ENCODE results near the gene CLEC16A.

The CLEC16A gene

DNA sequence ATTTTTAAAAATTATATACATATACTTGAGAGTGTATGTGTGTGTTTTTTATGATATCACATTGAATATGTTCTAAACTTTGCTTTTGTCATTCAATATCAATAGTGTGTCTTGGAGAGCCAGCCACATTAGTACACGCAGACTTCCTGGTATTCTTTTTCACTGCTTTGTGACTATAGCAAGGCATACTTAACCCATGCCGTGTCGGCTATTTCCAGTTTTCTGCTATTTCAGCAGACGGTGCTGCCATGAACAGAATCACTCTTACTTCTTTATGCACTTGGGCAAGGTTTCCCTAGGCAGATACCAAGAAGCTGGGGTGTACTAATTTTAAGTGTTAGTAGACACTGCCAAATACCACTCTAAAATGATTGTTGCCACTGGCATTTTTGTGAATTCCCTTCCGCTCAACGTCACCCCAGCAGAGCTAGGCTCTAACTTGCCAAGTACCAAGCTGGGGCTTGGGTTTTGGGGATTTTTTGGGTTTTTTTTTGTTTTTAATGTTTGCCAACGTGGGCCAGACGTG is 176.8 kb downstream of the CLEC16A start:
- DNase-seq (ENCODE audit: low spot score): no peak
- TF ChIP-seq, protein P1, sequence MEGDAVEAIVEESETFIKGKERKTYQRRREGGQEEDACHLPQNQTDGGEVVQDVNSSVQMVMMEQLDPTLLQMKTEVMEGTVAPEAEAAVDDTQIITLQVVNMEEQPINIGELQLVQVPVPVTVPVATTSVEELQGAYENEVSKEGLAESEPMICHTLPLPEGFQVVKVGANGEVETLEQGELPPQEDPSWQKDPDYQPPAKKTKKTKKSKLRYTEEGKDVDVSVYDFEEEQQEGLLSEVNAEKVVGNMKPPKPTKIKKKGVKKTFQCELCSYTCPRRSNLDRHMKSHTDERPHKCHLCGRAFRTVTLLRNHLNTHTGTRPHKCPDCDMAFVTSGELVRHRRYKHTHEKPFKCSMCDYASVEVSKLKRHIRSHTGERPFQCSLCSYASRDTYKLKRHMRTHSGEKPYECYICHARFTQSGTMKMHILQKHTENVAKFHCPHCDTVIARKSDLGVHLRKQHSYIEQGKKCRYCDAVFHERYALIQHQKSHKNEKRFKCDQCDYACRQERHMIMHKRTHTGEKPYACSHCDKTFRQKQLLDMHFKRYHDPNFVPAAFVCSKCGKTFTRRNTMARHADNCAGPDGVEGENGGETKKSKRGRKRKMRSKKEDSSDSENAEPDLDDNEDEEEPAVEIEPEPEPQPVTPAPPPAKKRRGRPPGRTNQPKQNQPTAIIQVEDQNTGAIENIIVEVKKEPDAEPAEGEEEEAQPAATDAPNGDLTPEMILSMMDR (IDR thresholded peaks at IDR 0.05; ENCODE audit: extremely low read depth, missing control alignments): no peak

DNA sequence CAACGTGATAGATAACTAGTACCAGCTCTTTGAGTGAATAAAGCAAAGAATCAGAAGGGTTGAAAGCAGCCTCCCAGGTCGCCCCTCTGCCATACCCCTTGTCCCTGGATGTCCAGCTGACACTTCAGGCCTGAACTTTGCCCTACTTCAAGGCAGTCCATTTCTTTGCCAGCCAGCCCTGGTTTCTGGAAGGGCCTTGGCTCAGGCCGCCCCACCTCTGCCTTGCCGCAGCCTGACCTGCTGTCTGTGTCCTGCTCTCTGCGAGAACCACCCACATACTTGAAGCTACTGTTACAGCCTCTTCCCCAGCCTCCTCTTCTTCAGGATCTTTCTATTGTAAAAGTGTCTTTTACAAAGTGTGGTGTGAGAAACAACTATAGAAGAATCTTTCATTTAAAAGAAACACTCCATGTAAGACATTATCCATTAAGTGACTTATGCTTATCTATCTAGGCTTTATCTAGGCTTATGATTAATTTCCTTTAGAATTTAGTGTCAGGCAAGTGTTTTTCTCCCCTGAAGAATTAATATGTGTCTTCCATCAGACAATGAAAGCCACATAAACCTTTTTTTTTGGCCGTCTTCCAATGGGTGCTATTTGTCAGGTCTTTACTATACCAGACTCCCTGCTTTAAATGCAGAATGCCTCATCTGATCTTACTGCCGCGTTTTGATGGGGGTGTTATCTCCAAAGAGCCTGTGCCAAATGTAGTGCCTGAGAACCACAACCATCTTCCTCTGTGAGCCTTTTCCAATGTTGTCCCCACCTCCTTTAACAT is 177.7 kb downstream of the CLEC16A start:
- TF ChIP-seq, protein P1 (IDR thresholded peaks at IDR 0.05; ENCODE audit: extremely low read depth, missing control alignments): no peak
- DNase-seq (ENCODE audit: low spot score): no peak

DNA sequence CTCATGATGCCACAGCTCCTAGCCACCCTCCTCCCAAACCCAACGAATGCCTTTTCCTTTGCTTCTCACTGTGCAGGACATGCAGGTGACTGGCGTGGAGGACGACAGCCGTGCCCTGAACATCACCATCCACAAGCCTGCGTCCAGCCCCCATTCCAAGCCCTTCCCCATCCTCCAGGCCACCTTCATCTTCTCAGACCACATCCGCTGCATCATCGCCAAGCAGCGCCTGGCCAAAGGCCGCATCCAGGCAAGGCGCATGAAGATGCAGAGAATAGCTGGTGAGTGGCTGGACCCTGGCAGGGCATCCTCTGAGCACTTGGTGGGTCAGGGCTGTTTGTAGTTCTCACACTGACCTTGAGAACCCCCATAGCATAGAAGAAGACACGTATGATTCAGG is 179.3 kb downstream of the CLEC16A start:
- DNase-seq (ENCODE audit: low spot score): no peak
- TF ChIP-seq, protein P1 (IDR thresholded peaks at IDR 0.05; ENCODE audit: extremely low read depth, missing control alignments): no peak

DNA sequence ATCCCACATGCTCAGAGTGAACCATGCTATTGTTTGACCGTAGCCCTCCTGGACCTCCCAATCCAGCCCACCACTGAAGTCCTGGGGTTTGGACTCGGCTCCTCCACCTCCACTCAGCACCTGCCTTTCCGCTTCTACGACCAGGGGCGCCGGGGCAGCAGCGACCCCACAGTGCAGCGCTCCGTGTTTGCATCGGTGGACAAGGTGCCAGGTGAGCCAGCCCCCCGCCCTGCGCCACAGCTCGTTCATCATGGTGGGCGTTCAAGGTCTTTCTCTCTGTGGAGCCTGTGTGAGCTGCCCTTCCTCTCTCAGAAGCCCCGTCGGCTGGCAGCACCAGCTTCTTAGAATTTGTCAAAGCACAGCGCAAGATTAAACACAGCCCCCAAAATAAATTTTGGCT is 181.6 kb downstream of the CLEC16A start:
- TF ChIP-seq, protein P1 (IDR thresholded peaks at IDR 0.05; ENCODE audit: extremely low read depth, missing control alignments): no peak
- no peak for DNase-seq (ENCODE audit: low spot score)

DNA sequence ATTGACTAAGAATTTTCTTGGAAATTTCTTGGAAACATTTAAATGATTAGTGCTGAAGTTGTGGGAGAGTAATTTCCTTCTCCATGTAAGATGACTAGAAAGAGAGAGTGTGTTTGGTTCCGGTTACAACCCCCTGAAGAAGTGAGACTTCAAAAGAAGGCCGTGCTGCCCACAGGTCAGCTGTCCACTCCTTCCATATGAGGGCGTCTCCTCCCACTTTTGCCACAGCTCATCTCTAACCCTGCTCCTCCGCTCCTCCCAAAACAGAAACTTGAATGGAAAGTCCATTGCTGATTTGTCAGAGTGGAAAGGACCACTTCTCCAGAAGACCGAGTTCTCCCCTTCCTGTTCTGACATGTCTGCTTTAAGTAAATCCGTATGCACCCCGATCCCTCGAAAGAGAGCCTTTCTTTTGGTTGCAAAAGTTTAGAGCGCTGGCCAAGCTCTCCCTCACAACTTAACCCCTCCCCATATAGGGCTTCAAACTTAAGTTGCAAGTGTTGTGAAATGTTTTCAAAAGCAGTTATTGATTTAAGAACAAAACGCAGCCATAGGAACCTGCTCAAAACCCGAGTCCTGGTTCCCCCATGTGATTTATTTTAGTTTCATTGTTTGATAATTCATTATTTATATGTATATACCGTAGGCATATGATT is 182.2 kb downstream of the CLEC16A start:
- TF ChIP-seq, protein P1 (IDR thresholded peaks at IDR 0.05; ENCODE audit: extremely low read depth, missing control alignments): no peak

DNA sequence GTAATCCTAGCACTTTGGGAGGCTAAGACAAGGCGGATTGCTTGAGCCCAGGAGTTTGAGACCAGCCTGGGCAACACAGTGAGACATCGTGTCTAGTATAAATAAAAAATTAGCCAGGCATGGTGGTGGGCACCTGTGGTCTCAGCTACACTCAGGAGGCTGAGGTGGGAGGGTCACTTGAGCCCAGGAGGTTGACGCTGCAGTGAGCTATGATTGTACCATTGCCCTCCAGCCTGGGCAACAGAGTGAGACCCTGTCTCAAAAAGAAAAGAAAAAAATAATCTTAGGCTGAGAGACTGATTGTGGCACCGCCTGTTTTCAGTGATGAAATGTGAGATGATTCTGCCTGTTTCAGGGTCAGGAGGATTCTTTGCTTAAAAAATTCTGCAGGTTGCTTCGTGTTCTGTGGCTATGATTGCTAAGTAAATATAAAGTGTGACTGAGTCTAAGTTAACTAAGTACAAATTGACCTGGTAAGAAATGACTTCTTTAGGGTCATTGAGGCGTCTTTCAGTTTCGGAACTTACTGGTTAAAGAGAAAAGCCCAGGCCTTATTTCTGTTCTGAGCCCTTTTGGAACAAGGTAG is 183.3 kb downstream of the CLEC16A start:
- no peak for DNase-seq (ENCODE audit: low spot score)
- TF ChIP-seq, protein P1 (IDR thresholded peaks at IDR 0.05; ENCODE audit: extremely low read depth, missing control alignments): no peak

More for the DNA sequence above, 182.2 kb downstream of the CLEC16A start:
- DNase-seq (ENCODE audit: low spot score): no peak

Data from GM20000 (cell line).